RWPE2 (cell line): ENCODE results near the gene LMCD1.

Experiments
- ATAC-seq: fragments of 200-7000 bp; cut with Tn5 transposase; 3 replicates; pipeline ENCODE4 v1.9.1; 2021; ENCODE audit warnings: low read depth
- DNase-seq: peaks from one replicate; pipeline ENCODE4 v3.0.0-alpha.2; 2020; ENCODE audit warnings: low spot score
- H3K27ac ChIP-seq: fragments of 450-650 bp; 2 replicates; pipeline ENCODE4 v1.5.1; 2017; ENCODE audit warnings: mild to moderate bottlenecking; ENCODE audit not compliant: poor library complexity, severe bottlenecking
- H3K27me3 ChIP-seq: fragments of 250-450 bp; sonication (Bioruptor Pico); 2 replicates; pipeline ENCODE4 v1.5.1; 2021; ENCODE audit warnings: mild to moderate bottlenecking, moderate library complexity; ENCODE audit not compliant: insufficient read depth, poor library complexity, severe bottlenecking
- H3K36me3 ChIP-seq: fragments of 250-450 bp; sonication (Bioruptor Pico); 2 replicates; pipeline ENCODE4 v1.5.1; 2020; ENCODE audit warnings: low read depth, mild to moderate bottlenecking, moderate library complexity
- H3K4me1 ChIP-seq: fragments of 250-450 bp; sonication (Bioruptor Pico); 2 replicates; pipeline ENCODE4 v1.5.1; 2021; ENCODE audit warnings: mild to moderate bottlenecking, moderate library complexity; ENCODE audit not compliant: insufficient read depth, poor library complexity, severe bottlenecking
- H3K4me3 ChIP-seq: fragments of 250-450 bp; sonication (Bioruptor Pico); 2 replicates; pipeline ENCODE4 v1.5.1; 2021; ENCODE audit warnings: mild to moderate bottlenecking, moderate library complexity; ENCODE audit not compliant: severe bottlenecking
- H3K9me3 ChIP-seq: fragments of 250-450 bp; sonication (Bioruptor Pico); 2 replicates; pipeline ENCODE4 v1.5.1; 2021; ENCODE audit warnings: mild to moderate bottlenecking, moderate library complexity; ENCODE audit not compliant: severe bottlenecking
- CTCF ChIP-seq: fragments of 450-650 bp; IDR thresholded peaks from one replicate; pipeline ENCODE4 v1.5.1; 2017; ENCODE audit warnings: mild to moderate bottlenecking, moderate library complexity; ENCODE audit not compliant: poor library complexity, severe bottlenecking

LMCD1 gene

GRCh38 chr3:8593021-8593827 is 91.6 kb downstream of the LMCD1 start:
- DNase-seq (no peak), ATAC-seq (no peak)
- no peaks in the 10 kb centered on the region for H3K36me3 ChIP-seq
- no peak for TF ChIP-seq CTCF
- no peak overlapping the region for H3K27ac ChIP-seq
- peaks cover 3% of the 10 kb centered on the region for H3K4me1 ChIP-seq
- H3K27me3 ChIP-seq: no peaks in the 10 kb centered on the region
- H3K4me3 ChIP-seq: no peak overlapping the region
- no peaks in the 10 kb centered on the region for H3K9me3 ChIP-seq

GRCh38 chr3:8595252-8595651 is 93.6 kb downstream of the LMCD1 start:
- ATAC-seq: no peak
- Histone ChIP-seq H3K27ac (no peak overlapping the region), H3K4me1 (peaks cover 3% of the 10 kb centered on the region), H3K36me3 (no peaks in the 10 kb centered on the region), H3K9me3 (no peaks in the 10 kb centered on the region), H3K27me3 (no peaks in the 10 kb centered on the region), H3K4me3 (no peak overlapping the region)
- no peak for DNase-seq
- no peak for TF ChIP-seq CTCF

- Histone ChIP-seq H3K4me3 (no peak overlapping the region), H3K4me1 (peaks cover 3% of the 10 kb centered on the region), H3K27me3 (no peaks in the 10 kb centered on the region), H3K36me3 (no peaks in the 10 kb centered on the region), H3K27ac (no peak overlapping the region), H3K9me3 (no peaks in the 10 kb centered on the region)
- ATAC-seq (no peak), DNase-seq (no peak)
- no peak for TF ChIP-seq CTCF
Observed at GRCh38 chr3:8595695-8596115, 94.1 kb downstream of the LMCD1 start.

GRCh38 chr3:8596321-8597218 is 94.9 kb downstream of the LMCD1 start:
- Histone ChIP-seq H3K4me3 (no peak overlapping the region), H3K27ac (no peak overlapping the region), H3K27me3 (no peaks in the 10 kb centered on the region), H3K36me3 (no peaks in the 10 kb centered on the region), H3K9me3 (no peaks in the 10 kb centered on the region), H3K4me1 (peaks cover 3% of the 10 kb centered on the region)
- ATAC-seq: no peak
- DNase-seq: no peak
- no peak for TF ChIP-seq CTCF
